Activated T-cell treated with anti-CD3 and anti-CD28 coated beads, Interleukin-2, amount 50 U/mL, for 1 hour (primary cell): Measurements from ENCODE around the gene PODN.

Experiments used
- DNase-seq: peaks from one replicate; pipeline ENCODE4 v3.0.0-alpha.2; 2020

PODN gene

GRCh38 chr1:53075206-53075605, 13.2 kb downstream of the PODN start:
- peak; percentile 4 for DNase-seq

- DNase-seq: no peak
Measured at GRCh38 chr1:53075761-53076163, 13.7 kb downstream of the PODN start.

GRCh38 chr1:53076165-53076564, 14.2 kb downstream of the PODN start:
- no peak for DNase-seq

- no peak for DNase-seq
Measured at GRCh38 chr1:53076721-53077598, 14.9 kb downstream of the PODN start.

- DNase-seq: no peak
Measured at GRCh38 chr1:53077599-53077965, 15.6 kb downstream of the PODN start.

- no peak for DNase-seq
Measured at GRCh38 chr1:53078333-53079101, 16.5 kb downstream of the PODN start.

GRCh38 chr1:53079251-53079650, 17.2 kb downstream of the PODN start:
- no peak for DNase-seq

- DNase-seq: no peak
Measured at GRCh38 chr1:53080041-53080440, 18.0 kb downstream of the PODN start.

- no peak for DNase-seq
Measured at GRCh38 chr1:53080769-53081168, 18.8 kb downstream of the PODN start.

- no peak for DNase-seq
Measured at GRCh38 chr1:53081384-53082066, 19.5 kb downstream of the PODN start.

- DNase-seq: no peak
Measured at GRCh38 chr1:53082826-53083455, 20.9 kb downstream of the PODN start.

- DNase-seq: no peak
Measured at GRCh38 chr1:53083636-53084588, 21.9 kb downstream of the PODN start.

GRCh38 chr1:53084589-53084971, 22.6 kb downstream of the PODN start:
- DNase-seq: no peak

- DNase-seq: no peak
Measured at GRCh38 chr1:53085405-53085804, 23.4 kb downstream of the PODN start.

- no peak for DNase-seq
Measured at GRCh38 chr1:53086491-53087070, 24.6 kb downstream of the PODN start.

GRCh38 chr1:53087332-53088285, 25.6 kb downstream of the PODN start:
- DNase-seq: no peak

GRCh38 chr1:53088616-53089300, 26.7 kb downstream of the PODN start:
- no peak for DNase-seq

- DNase-seq: no peak
Measured at GRCh38 chr1:53089478-53090226, 27.6 kb downstream of the PODN start.
